ENCODE data around the gene SLC6A12.
"Not testable (repeated sequence)": the region's sequence is repeated elsewhere in the genome, so short reads cannot be mapped to it uniquely, and the experiment has no call there.

SLC6A12 gene

DNA sequence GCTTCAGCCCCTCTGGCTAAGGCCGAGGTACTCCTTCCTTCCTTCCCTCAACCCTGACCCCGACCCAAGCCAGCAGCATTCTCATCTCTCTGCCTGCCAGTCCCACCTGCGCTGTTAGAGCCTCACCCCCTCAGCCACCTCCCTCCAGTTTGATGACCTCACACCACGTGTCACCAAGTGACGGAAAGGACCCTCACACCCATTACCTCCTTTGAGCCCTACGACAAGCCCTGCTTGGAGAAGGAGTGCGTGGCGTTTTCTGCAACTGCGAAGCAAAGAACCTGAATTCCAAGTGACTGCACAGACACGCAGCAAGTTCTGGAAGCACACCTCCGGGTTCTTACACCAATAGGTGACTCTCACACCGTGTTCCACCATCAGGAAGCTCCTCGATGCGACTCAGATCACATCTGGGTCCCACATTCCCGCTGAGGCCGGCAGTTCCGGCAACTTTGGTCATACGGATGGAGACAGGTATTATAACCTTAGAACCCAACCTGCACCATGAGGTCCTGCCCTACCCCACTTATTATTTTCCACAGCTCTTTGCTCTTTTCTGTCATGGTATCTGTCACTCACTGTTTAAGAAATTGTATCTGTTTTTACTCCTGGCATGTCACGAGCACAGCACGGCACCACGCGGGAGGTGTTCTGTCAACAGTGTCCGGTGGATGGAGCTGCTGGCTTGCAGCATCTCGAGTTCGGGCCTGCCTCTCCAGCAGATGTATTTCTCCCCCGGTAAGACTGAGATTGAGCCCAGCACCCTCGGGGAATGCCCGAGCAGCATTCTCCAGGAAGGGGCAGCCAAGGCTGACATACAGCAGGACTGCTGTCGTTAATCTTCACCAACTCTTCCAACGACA, 5.0 kb upstream of the SLC6A12 start:
- DNase-seq (ENCODE audit: low read depth in 1 of 2, low spot score in 1 of 2) = no peak
- Histone ChIP-seq H3K27ac (replicated peaks) (no peak overlapping the region), H3K4me3 (replicated peaks; ENCODE audit: insufficient read depth, low read length) (no peak overlapping the region), H3K27me3 (ENCODE audit: insufficient read depth, poor library complexity, severe bottlenecking) (no peaks in the 10 kb centered on the region)
- TF ChIP-seq, protein P1, sequence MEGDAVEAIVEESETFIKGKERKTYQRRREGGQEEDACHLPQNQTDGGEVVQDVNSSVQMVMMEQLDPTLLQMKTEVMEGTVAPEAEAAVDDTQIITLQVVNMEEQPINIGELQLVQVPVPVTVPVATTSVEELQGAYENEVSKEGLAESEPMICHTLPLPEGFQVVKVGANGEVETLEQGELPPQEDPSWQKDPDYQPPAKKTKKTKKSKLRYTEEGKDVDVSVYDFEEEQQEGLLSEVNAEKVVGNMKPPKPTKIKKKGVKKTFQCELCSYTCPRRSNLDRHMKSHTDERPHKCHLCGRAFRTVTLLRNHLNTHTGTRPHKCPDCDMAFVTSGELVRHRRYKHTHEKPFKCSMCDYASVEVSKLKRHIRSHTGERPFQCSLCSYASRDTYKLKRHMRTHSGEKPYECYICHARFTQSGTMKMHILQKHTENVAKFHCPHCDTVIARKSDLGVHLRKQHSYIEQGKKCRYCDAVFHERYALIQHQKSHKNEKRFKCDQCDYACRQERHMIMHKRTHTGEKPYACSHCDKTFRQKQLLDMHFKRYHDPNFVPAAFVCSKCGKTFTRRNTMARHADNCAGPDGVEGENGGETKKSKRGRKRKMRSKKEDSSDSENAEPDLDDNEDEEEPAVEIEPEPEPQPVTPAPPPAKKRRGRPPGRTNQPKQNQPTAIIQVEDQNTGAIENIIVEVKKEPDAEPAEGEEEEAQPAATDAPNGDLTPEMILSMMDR (IDR thresholded peaks at IDR 0.05; ENCODE audit: insufficient read depth, low read length) = no peak
- TF ChIP-seq, protein P2, sequence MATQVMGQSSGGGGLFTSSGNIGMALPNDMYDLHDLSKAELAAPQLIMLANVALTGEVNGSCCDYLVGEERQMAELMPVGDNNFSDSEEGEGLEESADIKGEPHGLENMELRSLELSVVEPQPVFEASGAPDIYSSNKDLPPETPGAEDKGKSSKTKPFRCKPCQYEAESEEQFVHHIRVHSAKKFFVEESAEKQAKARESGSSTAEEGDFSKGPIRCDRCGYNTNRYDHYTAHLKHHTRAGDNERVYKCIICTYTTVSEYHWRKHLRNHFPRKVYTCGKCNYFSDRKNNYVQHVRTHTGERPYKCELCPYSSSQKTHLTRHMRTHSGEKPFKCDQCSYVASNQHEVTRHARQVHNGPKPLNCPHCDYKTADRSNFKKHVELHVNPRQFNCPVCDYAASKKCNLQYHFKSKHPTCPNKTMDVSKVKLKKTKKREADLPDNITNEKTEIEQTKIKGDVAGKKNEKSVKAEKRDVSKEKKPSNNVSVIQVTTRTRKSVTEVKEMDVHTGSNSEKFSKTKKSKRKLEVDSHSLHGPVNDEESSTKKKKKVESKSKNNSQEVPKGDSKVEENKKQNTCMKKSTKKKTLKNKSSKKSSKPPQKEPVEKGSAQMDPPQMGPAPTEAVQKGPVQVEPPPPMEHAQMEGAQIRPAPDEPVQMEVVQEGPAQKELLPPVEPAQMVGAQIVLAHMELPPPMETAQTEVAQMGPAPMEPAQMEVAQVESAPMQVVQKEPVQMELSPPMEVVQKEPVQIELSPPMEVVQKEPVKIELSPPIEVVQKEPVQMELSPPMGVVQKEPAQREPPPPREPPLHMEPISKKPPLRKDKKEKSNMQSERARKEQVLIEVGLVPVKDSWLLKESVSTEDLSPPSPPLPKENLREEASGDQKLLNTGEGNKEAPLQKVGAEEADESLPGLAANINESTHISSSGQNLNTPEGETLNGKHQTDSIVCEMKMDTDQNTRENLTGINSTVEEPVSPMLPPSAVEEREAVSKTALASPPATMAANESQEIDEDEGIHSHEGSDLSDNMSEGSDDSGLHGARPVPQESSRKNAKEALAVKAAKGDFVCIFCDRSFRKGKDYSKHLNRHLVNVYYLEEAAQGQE (IDR thresholded peaks at IDR 0.05; ENCODE audit: insufficient replicate concordance, low read depth) = no peak
- TF ChIP-seq SPI1 (IDR thresholded peaks at IDR 0.05; ENCODE audit: borderline replicate concordance, low read depth) = no peak
- TF ChIP-seq POLR2AphosphoS5 (IDR thresholded peaks at IDR 0.05; ENCODE audit: low read depth) = no peak
- TF ChIP-seq GABPA (IDR thresholded peaks at IDR 0.05; ENCODE audit: low read depth) = no peak

- TF ChIP-seq, protein P2 (IDR thresholded peaks at IDR 0.05; ENCODE audit: insufficient replicate concordance, low read depth) = no peak
- no peak for TF ChIP-seq POLR2AphosphoS5 (IDR thresholded peaks at IDR 0.05; ENCODE audit: low read depth)
- no peak for TF ChIP-seq SPI1 (IDR thresholded peaks at IDR 0.05; ENCODE audit: borderline replicate concordance, low read depth)
- TF ChIP-seq, protein P1 (IDR thresholded peaks at IDR 0.05; ENCODE audit: insufficient read depth, low read length) = no peak
- no peak for TF ChIP-seq GABPA (IDR thresholded peaks at IDR 0.05; ENCODE audit: low read depth)
- Histone ChIP-seq H3K27ac (replicated peaks) (no peak overlapping the region), H3K4me3 (replicated peaks; ENCODE audit: insufficient read depth, low read length) (no peak overlapping the region), H3K27me3 (ENCODE audit: insufficient read depth, poor library complexity, severe bottlenecking) (peaks cover 2% of the 10 kb centered on the region)
- DNase-seq (ENCODE audit: low read depth in 1 of 2, low spot score in 1 of 2) = no peak
Measured at GRCh38 chr12:218221-218620, 4.3 kb upstream of the SLC6A12 start.

DNA sequence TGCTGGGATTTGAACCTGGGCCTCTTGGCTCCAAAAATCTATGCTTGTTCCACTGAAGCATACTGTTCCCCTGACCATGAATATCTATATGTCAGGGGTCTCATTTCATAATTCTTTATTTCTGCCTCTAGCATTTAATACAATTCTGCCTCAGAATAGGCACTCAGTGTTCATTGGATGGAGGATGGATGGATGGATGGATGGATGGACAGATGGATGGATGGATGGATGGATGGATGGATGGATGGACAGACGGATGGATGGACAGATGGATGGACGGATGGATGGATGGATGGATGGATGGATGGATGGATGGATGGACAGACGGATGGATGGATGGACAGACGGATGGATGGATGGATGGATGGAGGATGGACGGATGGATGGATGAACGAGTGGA, 3.1 kb upstream of the SLC6A12 start:
- H3K27me3 ChIP-seq (ENCODE audit: insufficient read depth, poor library complexity, severe bottlenecking); DNase-seq (ENCODE audit: low read depth in 1 of 2, low spot score in 1 of 2); H3K27ac ChIP-seq (replicated peaks); H3K4me3 ChIP-seq (replicated peaks; ENCODE audit: insufficient read depth, low read length): not testable (repeated sequence)

DNA sequence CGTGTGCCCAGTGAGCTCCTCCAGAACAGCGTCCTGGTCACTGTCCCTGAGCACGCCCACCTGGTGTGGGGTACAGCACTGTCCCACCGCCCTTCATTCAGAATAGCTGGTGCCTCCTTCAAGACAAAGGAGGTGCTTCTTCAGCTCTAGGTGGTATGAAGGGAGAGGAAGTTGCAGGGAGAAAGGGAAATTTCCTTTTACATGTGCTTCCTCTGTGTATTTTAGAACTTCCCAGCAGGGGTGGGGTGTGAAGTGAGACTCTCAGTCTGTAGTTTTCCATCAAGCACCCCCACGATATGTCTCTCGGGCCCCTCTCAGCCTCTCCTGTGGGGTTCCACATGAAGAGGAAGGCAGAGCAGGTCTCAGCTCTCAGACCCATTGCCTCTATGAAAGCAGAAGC, 1.2 kb upstream of the SLC6A12 start:
- no peak overlapping the region for H3K27ac ChIP-seq (replicated peaks)
- H3K4me3 ChIP-seq (replicated peaks; ENCODE audit: insufficient read depth, low read length) = no peak overlapping the region
- DNase-seq (ENCODE audit: low read depth in 1 of 2, low spot score in 1 of 2) = no peak
- TF ChIP-seq GABPA (IDR thresholded peaks at IDR 0.05; ENCODE audit: low read depth) (no peak), POLR2AphosphoS5 (IDR thresholded peaks at IDR 0.05; ENCODE audit: low read depth) (no peak), SPI1 (IDR thresholded peaks at IDR 0.05; ENCODE audit: borderline replicate concordance, low read depth) (no peak)
- TF ChIP-seq, protein P2 (IDR thresholded peaks at IDR 0.05; ENCODE audit: insufficient replicate concordance, low read depth) = no peak
- TF ChIP-seq, protein P1 (IDR thresholded peaks at IDR 0.05; ENCODE audit: insufficient read depth, low read length) = no peak
- H3K27me3 ChIP-seq (ENCODE audit: insufficient read depth, poor library complexity, severe bottlenecking) = peaks cover 2% of the 10 kb centered on the region

Data from HL-60 (cell line).